ENCODE measurements around the gene DTX3L.

DTX3L gene

DNA sequence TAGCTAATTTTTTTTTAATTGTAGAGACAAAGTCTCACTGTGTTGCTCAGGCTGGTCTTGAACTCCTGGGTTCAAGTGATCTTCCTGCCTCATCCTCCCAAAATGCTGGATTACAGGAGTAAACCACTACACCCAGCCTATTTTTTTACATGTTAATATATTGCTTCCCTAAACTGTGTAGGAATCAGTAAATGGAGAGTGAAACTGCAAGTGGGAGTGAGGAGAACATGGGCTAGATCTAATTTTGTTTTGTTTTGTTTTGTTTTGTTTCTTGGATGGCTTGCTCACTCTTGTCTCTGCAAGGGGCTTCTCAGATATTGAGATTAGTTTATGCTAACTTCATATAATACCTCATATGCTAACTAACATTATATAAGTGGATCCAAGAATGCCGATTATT lies 44.8 kb downstream of the DTX3L start:
- DNase-seq: no peak

DNA sequence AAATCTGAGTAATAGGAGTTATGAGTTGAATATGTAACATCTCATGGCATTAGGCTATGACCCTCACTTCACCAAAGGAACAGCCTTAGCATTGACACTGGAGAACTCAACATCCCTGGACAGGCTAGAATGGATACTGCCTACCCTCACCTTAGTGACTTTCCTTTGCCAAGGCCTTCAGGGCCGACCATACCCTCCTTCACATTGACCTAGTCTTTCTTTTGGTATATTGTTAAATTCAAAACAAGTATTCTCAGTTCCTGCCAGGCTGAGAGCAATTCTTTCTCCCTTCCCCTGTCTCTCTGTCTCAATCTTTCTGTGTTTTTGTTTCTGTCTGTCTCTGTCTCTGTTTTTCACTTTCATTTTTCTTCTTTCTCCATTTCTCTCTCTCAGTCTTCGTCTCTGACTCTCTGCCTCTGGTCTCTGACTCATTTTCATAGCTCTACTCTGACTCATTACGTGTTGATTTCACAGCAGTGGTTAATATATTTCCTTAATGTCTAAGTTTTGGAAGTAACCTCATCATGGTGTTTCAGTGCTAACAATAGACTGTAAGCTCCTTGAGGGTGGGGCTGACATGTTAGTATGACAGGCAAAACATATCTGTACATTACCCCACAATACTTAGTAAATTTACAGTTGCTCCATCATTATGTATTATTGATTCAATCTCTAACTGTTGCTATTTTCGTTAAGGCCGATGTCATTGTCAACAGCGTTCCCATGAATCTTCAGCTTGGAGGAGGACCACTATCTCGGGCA lies 45.8 kb downstream of the DTX3L start:
- no peak for DNase-seq

DNA sequence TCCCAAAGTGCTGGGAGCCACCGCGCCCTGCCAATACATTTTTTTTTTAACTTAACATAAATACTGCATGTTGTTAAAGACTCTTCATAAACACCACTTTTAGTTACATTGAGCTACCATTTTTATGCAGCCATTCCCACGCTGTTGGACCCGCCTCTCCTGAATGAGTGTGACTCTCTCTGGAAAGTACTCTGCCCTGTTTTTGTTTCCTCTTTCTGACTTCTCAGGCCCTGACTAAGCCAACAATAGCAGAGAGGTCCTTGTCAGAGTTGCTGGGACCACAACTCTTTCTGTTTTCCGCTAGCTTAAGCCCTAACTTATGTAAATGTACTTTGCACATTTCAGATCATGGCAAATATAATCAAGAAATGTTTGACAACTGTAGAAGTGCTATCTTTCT lies 48.6 kb downstream of the DTX3L start:
- no peak for DNase-seq

DNA sequence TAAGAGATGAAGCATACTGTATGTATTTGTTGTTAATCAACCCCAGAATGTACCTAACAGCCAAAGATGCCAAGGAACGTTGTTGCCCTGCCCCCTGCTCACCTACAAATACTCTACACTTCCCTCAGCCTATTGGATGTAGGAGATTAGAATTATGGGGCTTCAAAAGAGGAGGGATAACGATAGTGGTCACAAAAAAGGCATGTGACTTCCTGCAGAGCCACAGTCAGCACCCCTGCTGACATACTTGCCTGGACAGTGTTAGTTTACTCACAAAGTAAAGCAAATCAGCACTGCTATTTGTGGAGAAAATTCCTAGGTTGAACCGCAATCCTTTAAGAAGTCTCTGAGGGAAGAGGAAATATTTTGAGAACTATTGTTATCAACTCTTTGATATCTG lies 51.2 kb downstream of the DTX3L start:
- DNase-seq: no peak

DNA sequence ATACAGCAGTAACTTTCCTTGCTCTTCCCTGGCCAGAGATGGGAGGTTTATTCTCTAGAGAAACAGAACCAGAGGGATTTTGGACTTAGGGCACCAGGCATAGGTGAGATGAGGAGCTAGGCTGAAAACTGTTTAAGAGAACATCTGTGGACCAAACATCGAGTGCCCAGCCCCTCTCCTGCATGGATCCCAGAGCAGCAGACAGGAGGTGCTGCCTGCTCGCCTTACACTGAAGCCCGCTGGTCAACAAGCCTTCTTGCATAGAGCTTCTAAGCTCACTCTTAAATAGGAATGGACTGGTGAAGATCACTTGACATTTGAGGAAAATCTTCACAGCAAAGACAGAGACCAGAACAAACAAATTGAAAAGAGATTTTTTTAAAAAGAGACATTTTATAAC lies 54.5 kb downstream of the DTX3L start:
- no peak for DNase-seq

DNA sequence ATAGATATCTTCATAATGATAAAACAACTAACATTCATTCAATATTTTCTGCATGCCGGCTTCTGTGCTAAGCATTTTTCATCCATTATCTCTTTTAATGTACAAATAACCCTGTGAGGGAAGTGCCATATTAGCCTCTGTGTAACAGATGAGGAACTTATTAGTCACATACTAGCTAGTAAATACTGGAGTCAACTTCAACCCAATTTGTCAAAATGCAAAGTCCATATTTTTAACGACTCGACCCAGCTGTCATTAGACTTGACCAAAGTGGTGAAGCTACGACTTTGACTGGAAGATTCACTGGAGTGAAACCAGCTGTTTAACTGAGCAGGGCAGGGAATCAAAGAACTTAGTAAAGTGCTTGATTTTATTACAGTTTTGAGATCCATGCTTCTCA lies 54.9 kb downstream of the DTX3L start:
- DNase-seq: no peak

DNA sequence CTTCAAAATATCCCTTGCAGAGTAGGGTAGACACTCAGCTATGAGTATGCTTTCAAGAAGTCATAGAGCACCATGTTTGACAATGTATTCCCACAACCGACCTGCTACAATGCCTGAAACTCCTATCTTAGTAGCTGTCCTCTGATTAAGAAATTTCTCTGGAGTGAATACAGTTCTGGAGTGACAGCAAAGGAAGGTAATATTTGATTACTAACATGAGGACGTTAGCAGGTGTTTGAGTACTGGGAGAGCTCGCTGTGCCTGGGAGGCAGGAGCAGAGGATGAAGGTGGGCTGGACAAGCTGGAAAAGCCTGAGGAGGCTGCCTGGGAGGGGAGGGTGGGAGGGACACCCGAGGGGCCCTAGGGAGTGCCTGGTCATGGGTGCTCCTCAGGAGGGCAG lies 56.3 kb downstream of the DTX3L start:
- DNase-seq: no peak

DNA sequence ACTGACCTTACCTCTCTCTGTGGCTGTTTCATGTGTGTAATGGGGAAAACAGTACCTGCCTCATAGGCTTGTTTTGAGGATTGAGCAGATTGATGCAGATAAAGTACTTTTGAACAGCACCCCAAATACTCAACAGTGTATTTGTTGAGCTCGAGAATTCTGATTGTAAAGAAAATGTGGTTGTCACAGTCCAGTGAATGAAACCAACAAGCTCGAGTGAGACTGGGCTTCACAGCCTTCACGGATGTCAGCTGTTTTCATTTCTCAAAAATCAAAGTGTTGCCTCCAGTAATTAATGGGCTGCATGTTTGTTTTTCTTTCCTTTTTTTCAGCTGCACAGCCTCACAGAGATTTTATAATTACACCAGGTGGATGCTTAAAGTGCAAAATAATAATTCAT lies 57.0 kb downstream of the DTX3L start:
- no peak for DNase-seq

DNA sequence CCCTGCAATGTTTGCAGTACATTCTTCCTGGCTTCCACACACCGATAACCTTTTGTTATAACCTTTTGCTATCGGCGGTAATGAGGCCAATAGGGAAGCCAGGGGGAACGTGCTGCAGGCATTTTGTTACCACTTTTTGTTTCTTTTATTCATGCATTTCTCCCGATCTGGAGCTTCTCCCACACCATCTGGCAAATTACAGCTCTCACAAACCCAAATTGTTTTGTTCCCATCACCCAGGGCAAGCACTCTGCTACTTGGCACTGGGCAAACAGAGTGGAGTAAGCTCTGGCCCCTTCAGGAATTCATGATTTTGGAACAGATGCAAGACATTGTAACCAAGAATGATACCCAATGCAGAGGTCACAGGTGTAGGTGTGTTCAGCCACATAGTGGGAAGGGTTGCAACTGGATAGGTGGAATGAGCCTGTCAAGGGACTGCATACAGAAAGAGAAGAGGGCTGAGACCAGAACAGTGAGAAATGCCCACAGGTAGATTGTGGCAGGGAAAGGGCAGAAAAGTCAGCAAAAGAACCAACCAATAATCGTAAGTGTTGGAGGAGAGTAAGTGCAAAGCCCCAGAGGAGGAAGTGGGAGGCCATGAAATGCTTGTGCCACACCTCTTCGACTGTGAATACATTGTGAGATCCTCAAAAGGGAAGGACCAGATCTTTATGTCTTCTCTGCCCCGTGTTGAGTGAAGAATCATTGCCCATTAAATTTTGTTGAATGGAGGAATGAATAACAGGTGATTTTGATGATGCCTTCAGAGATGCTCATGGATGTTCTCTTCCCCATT lies 59.1 kb downstream of the DTX3L start:
- no peak for DNase-seq

Data from NCI-H2171 (cell line).